HG03442 (cell line): ENCODE data around the gene SORCS2.

Experiments used
- ATAC-seq: cut with Tn5 transposase; IDR thresholded peaks from one replicate; pipeline ENCODE4 v1.9.1; 2021; ENCODE audit warnings: mild to moderate bottlenecking, moderate library complexity; ENCODE audit not compliant: unreplicated experiment

SORCS2 gene

GRCh38 chr4:7261536-7261935 is 69.2 kb downstream of the SORCS2 start:
- ATAC-seq = no peak

GRCh38 chr4:7262134-7262533 is 69.8 kb downstream of the SORCS2 start:
- ATAC-seq = no peak

- ATAC-seq = no peak
Observed at GRCh38 chr4:7263166-7263565, 70.8 kb downstream of the SORCS2 start.

- no peak for ATAC-seq
Observed at GRCh38 chr4:7264694-7265093, 72.4 kb downstream of the SORCS2 start.

- ATAC-seq = no peak
Observed at GRCh38 chr4:7266525-7267292, 74.4 kb downstream of the SORCS2 start.

- no peak for ATAC-seq
Observed at GRCh38 chr4:7267829-7268228, 75.5 kb downstream of the SORCS2 start.

- ATAC-seq = no peak
Observed at GRCh38 chr4:7268941-7269340, 76.6 kb downstream of the SORCS2 start.

- no peak for ATAC-seq
Observed at GRCh38 chr4:7270121-7270520, 77.8 kb downstream of the SORCS2 start.

GRCh38 chr4:7272404-7272803 is 80.1 kb downstream of the SORCS2 start:
- ATAC-seq = no peak

- ATAC-seq = no peak
Observed at GRCh38 chr4:7273738-7274297, 81.5 kb downstream of the SORCS2 start.

- ATAC-seq = no peak
Observed at GRCh38 chr4:7275067-7275466, 82.7 kb downstream of the SORCS2 start.

GRCh38 chr4:7275490-7276154 is 83.3 kb downstream of the SORCS2 start:
- ATAC-seq = no peak

- ATAC-seq = no peak
Observed at GRCh38 chr4:7276515-7276914, 84.2 kb downstream of the SORCS2 start.

- ATAC-seq = no peak
Observed at GRCh38 chr4:7278071-7278765, 85.9 kb downstream of the SORCS2 start.

- no peak for ATAC-seq
Observed at GRCh38 chr4:7278981-7279380, 86.6 kb downstream of the SORCS2 start.

- no peak for ATAC-seq
Observed at GRCh38 chr4:7279902-7280301, 87.6 kb downstream of the SORCS2 start.

GRCh38 chr4:7280926-7281690 is 88.8 kb downstream of the SORCS2 start:
- ATAC-seq = no peak

GRCh38 chr4:7281691-7282665 is 89.6 kb downstream of the SORCS2 start:
- ATAC-seq = no peak

GRCh38 chr4:7282786-7283440 is 90.6 kb downstream of the SORCS2 start:
- ATAC-seq = no peak
